PC-3 (cell line): ENCODE results near the gene TOP3A. TPM values are rescaled to one million over a fixed set of nuclear protein-coding genes. Genes with fewer than 3 reads are reported as not detected.

Source experiments
- ATAC-seq: fragments of 200-7000 bp; cut with Tn5 transposase; 2 replicates; pipeline ENCODE4 v1.9.1; 2020; ENCODE audit warnings: mild to moderate bottlenecking, moderate library complexity
- BruUV-seq: library from RNA; stranded (reverse); fragments of 400-500 nt; replicated peaks from 2 replicates; lab custom pipeline; 2021; lab: Mats Ljungman, UMichigan
- CTCF ChIA-PET: fragments of 300-600 bp; sonication (Branson Sonifier 250); formaldehyde crosslinking; loops from one replicate; lab custom pipeline; 2022; ENCODE audit warnings: antibody characterized with exemption; lab: Charles Lee
- POLR2A ChIA-PET: fragments of 300-600 bp; sonication (Branson Sonifier 250); formaldehyde crosslinking; loops from one replicate; lab custom pipeline; 2022; ENCODE audit warnings: antibody characterized with exemption; ENCODE audit not compliant: unreplicated experiment; lab: Charles Lee
- DNase-seq: peaks from one replicate; pipeline ENCODE4 v3.0.0-alpha.2; 2015
- H2AFZ ChIP-seq: fragments of 300-600 bp; sonication (generic); 2 replicates; pipeline ENCODE4 v1.6.0; 2016; ENCODE audit warnings: antibody characterized with exemption, low read length
- H3F3A ChIP-seq: fragments of 300-600 bp; sonication (generic); one replicate; pipeline ENCODE4 v1.6.0; 2017; ENCODE audit warnings: antibody characterized with exemption, low read length, control low read depth, mild to moderate bottlenecking; ENCODE audit not compliant: unreplicated experiment
- H3K27ac ChIP-seq: fragments of 300-600 bp; sonication (generic); 2 replicates; pipeline ENCODE4 v1.5.1; 2016; ENCODE audit warnings: mild to moderate bottlenecking, low read length
- H3K27me3 ChIP-seq: fragments of 300-600 bp; sonication (generic); 2 replicates; pipeline ENCODE4 v1.6.1; 2016; ENCODE audit warnings: low read length, mixed read lengths
- H3K36me3 ChIP-seq: fragments of 300-600 bp; sonication (generic); 2 replicates; pipeline ENCODE4 v1.6.1; 2016; ENCODE audit warnings: low read depth, mixed run types, low read length, mixed read lengths
- H3K4me1 ChIP-seq: fragments of 300-600 bp; sonication (generic); 2 replicates; pipeline ENCODE4 v1.5.1; 2016; ENCODE audit warnings: low read length; ENCODE audit not compliant: insufficient read depth
- H3K4me2 ChIP-seq: fragments of 300-600 bp; sonication (generic); 2 replicates; pipeline ENCODE4 v1.6.0; 2016; ENCODE audit warnings: low read length
- H3K4me3 ChIP-seq: fragments of 300-600 bp; sonication (generic); 2 replicates; pipeline ENCODE4 v1.5.1; 2016; ENCODE audit warnings: mild to moderate bottlenecking, low read length, mixed read lengths
- H3K79me2 ChIP-seq: fragments of 300-600 bp; sonication (generic); 2 replicates; pipeline ENCODE4 v1.6.1; 2017; ENCODE audit warnings: low read length, mixed read lengths
- H3K9ac ChIP-seq: fragments of 300-600 bp; sonication (generic); 2 replicates; pipeline ENCODE4 v1.6.0; 2016; ENCODE audit warnings: mild to moderate bottlenecking, low read length
- H3K9me2 ChIP-seq: fragments of 300-600 bp; sonication (generic); replicated peaks from 2 replicates; pipeline ENCODE4 v1.6.1; 2016; ENCODE audit warnings: mixed run types, low read length, mixed read lengths
- H3K9me3 ChIP-seq: fragments of 300-600 bp; sonication (generic); 2 replicates; pipeline ENCODE4 v1.6.1; 2016; ENCODE audit warnings: low read length, mixed read lengths
- H4K20me1 ChIP-seq: fragments of 300-600 bp; sonication (generic); 2 replicates; pipeline ENCODE4 v1.6.1; 2016; ENCODE audit warnings: low read length, mixed read lengths
- EZH2 ChIP-seq: fragments of 300-600 bp; sonication (generic); IDR thresholded peaks from one replicate; pipeline ENCODE4 v1.6.1; 2017; ENCODE audit warnings: antibody characterized with exemption, mild to moderate bottlenecking, low read length; ENCODE audit not compliant: unreplicated experiment
- EZH2phosphoT487 ChIP-seq: fragments of 300-600 bp; sonication (generic); IDR thresholded peaks from 2 replicates; pipeline ENCODE4 v1.6.1; 2018; ENCODE audit warnings: mild to moderate bottlenecking, antibody characterized with exemption, low read length, borderline replicate concordance
- intact Hi-C: fragments of 100-400 bp; cut with micrococcal nuclease; formaldehyde crosslinking; loops from 2 replicates; pipeline ENCODE4 v1.9.0; 2023
- total RNA-seq: library from RNA; depleted of rRNA; stranded (reverse); fragments of >200 nt; gene quantifications from 2 replicates; pipeline ENCODE4 v1.2.3, GENCODE V29; 2014
- TF ChIP-seq, protein P1 (sequence below): fragments of 300-600 bp; sonication (generic); conservative IDR thresholded peaks from 2 replicates; pipeline ENCODE4 v1.5.1; 2017; ENCODE audit warnings: antibody characterized with exemption, low read depth, mild to moderate bottlenecking, low read length

The TOP3A gene
- total RNA-seq, 1 experiment from 2014 or later = 46.8 TPM

DNA sequence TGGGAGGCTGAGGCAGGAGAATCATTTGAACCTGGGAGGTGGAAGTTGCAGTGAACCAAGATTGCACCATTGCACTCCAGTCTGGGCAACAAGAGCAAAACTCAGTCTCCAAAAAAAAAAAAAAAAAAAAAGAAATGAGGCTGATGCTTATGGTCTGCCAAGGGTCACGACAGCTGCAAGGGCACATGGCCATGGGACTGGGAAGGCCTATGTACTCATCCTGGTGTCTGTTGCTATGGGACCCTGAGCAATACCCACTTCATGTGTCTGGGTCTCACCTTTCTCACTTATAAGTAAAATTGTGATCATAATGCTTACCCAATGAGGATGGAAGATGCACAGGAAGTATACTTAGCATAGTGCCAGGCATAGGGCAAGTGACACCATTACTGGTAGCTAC is 37.7 kb downstream of the TOP3A start:
- intact Hi-C loops = no loop called here
- ChIA-PET CTCF (no interaction called here), POLR2A (no interaction called here)
- no peak overlapping the region for H3K4me3 ChIP-seq
- no peak overlapping the region for H2AFZ ChIP-seq
- H3K27ac ChIP-seq = no peak overlapping the region
- H3K9me3 ChIP-seq = no peaks in the 10 kb centered on the region
- H3K27me3 ChIP-seq = no peaks in the 10 kb centered on the region
- no TSS peak for BruUV-seq
- no peaks in the 10 kb centered on the region for H3K79me2 ChIP-seq
- H3F3A ChIP-seq = no peaks in the 10 kb centered on the region
- no peak overlapping the region for H3K4me2 ChIP-seq
- DNase-seq = no peak
- H3K4me1 ChIP-seq = no peaks in the 10 kb centered on the region
- peaks cover 52% of the 10 kb centered on the region for H3K36me3 ChIP-seq
- TF ChIP-seq EZH2 (no peak), EZH2phosphoT487 (no peak)
- TF ChIP-seq, protein P1, sequence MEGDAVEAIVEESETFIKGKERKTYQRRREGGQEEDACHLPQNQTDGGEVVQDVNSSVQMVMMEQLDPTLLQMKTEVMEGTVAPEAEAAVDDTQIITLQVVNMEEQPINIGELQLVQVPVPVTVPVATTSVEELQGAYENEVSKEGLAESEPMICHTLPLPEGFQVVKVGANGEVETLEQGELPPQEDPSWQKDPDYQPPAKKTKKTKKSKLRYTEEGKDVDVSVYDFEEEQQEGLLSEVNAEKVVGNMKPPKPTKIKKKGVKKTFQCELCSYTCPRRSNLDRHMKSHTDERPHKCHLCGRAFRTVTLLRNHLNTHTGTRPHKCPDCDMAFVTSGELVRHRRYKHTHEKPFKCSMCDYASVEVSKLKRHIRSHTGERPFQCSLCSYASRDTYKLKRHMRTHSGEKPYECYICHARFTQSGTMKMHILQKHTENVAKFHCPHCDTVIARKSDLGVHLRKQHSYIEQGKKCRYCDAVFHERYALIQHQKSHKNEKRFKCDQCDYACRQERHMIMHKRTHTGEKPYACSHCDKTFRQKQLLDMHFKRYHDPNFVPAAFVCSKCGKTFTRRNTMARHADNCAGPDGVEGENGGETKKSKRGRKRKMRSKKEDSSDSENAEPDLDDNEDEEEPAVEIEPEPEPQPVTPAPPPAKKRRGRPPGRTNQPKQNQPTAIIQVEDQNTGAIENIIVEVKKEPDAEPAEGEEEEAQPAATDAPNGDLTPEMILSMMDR = no peak
- H4K20me1 ChIP-seq = no peaks in the 10 kb centered on the region
- no peaks in the 10 kb centered on the region for H3K9me2 ChIP-seq
- no peak overlapping the region for H3K9ac ChIP-seq
- ATAC-seq = no peak

DNA sequence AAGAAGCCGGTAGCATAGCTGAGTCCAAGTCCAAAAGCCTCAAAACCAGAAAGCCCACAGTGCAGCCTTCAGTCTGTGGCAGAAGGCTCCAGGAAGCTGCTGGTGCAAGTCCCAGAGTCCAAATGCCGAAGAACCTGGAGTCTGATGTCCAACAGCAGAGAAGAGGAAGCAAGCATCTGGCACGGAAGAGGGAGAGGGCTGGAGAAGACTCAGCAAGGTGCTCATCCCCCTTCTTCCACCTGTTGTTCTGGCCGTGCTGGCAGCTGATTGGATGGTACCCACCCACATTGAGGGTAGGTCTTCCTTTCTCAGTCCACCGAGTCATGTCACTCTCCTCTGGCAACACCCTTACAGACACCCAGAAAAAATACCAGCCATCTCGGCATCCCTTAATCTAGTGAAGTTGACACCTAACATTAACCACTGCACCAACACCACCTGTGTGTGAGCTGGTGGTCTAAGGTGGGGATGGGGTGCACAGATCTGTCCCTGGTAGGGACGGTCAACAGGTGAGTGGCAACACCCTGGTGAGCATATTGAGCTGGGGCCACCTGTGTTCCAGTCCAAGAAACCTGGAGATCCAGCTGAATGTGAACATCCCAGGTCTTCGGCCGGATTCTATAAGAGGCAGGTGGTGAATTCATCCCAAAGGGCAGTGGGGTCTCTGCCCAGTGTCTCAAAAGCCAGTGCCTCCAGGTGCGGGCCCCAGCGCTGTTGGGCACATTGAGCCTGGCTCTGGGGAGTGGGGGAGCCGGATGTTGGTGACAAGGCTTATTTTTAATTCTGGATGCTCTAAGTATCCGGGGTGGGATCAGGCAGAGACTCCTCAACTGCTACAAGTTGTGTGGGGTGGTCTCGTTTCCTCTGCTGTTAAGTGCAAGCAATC is 44.5 kb downstream of the TOP3A start:
- ChIA-PET CTCF (no interaction called here), POLR2A (no interaction called here)
- Histone ChIP-seq H3K36me3 (peaks cover 14% of the 10 kb centered on the region), H3K4me1 (no peaks in the 10 kb centered on the region), H2AFZ (no peak overlapping the region), H3K9ac (no peak overlapping the region), H4K20me1 (no peaks in the 10 kb centered on the region), H3K27ac (no peak overlapping the region), H3F3A (no peaks in the 10 kb centered on the region), H3K79me2 (no peaks in the 10 kb centered on the region), H3K4me2 (no peak overlapping the region), H3K27me3 (no peaks in the 10 kb centered on the region), H3K4me3 (no peak overlapping the region), H3K9me3 (no peaks in the 10 kb centered on the region), H3K9me2 (no peaks in the 10 kb centered on the region)
- TF ChIP-seq EZH2 = no peak
- TF ChIP-seq, protein P1 = no peak
- TF ChIP-seq EZH2phosphoT487 = no peak
- intact Hi-C loops = no loop called here
- no TSS peak for BruUV-seq
- DNase-seq (no peak), ATAC-seq (no peak)
